ENCODE data around the gene RNF17. TPM values are rescaled to one million over a fixed set of nuclear protein-coding genes. Genes with fewer than 3 reads are reported as not detected.

Gene RNF17
- total RNA-seq, 1 experiment from 2014 or later: 0.14 TPM

DNA sequence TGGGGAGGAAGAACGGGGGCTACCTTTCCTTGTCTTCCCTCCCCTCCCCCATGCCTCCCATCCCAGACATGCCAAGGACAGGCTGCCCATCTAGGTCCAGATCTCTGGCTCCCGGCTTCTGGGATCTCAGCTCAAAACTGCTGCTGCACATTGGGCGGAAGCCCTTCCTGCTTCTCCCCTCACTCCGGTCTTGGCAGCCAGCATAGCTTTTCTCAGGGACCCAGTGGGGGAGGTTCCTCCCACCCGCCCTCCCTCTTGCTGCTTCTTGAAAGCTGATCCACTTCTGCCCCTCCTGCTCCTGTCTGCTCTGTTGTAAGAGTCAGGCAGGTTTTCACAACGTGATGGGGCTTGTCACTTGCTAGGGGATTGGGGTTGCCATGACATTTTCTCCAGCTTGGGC, 21.7 kb upstream of the RNF17 start:
- H3K27me3 ChIP-seq (replicated peaks; ENCODE audit: control insufficient read depth, insufficient read depth, low read length): no peaks in the 10 kb centered on the region
- Mint-ChIP-seq H3K4me3 (ENCODE audit: unreplicated experiment) (no peak overlapping the region), H3K36me3 (ENCODE audit: insufficient read depth, unreplicated experiment) (no peaks in the 10 kb centered on the region), H3K27me3 (ENCODE audit: insufficient read depth, unreplicated experiment) (no peaks in the 10 kb centered on the region), H3K9me3 (ENCODE audit: unreplicated experiment) (no peaks in the 10 kb centered on the region), H3K27ac (ENCODE audit: unreplicated experiment) (no peak overlapping the region), H3K4me1 (ENCODE audit: low read depth, unreplicated experiment) (no peaks in the 10 kb centered on the region)
- TF ChIP-seq, protein P1, sequence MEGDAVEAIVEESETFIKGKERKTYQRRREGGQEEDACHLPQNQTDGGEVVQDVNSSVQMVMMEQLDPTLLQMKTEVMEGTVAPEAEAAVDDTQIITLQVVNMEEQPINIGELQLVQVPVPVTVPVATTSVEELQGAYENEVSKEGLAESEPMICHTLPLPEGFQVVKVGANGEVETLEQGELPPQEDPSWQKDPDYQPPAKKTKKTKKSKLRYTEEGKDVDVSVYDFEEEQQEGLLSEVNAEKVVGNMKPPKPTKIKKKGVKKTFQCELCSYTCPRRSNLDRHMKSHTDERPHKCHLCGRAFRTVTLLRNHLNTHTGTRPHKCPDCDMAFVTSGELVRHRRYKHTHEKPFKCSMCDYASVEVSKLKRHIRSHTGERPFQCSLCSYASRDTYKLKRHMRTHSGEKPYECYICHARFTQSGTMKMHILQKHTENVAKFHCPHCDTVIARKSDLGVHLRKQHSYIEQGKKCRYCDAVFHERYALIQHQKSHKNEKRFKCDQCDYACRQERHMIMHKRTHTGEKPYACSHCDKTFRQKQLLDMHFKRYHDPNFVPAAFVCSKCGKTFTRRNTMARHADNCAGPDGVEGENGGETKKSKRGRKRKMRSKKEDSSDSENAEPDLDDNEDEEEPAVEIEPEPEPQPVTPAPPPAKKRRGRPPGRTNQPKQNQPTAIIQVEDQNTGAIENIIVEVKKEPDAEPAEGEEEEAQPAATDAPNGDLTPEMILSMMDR (IDR thresholded peaks at IDR 0.05; ENCODE audit: insufficient read depth in 1 of 2, low read depth in 1 of 2, low read length in 1 of 2, severe bottlenecking in 1 of 2, unreplicated experiment in 1 of 2): no peak
- H3K36me3 ChIP-seq (ENCODE audit: control insufficient read depth, insufficient read depth, low read length): no peaks in the 10 kb centered on the region
- H3K4me3 ChIP-seq (ENCODE audit: low read depth, low read length): no peak overlapping the region
- BruUV-seq (replicated peaks): no TSS peak
- H3K9me3 ChIP-seq: no peaks in the 10 kb centered on the region
- ChIA-PET POLR2A (interaction anchor here (0.6 kb wide), 1 partner anchor 125 kb away, joined by 3 read pairs; no protein-coding TSS in a partner anchor), CTCF (no interaction called here)
- no peak for DNase-seq
- intact Hi-C loops (cut with micrococcal nuclease; ENCODE audit: unreplicated experiment): no loop called here
- no peaks in the 10 kb centered on the region for H3K4me1 ChIP-seq

DNA sequence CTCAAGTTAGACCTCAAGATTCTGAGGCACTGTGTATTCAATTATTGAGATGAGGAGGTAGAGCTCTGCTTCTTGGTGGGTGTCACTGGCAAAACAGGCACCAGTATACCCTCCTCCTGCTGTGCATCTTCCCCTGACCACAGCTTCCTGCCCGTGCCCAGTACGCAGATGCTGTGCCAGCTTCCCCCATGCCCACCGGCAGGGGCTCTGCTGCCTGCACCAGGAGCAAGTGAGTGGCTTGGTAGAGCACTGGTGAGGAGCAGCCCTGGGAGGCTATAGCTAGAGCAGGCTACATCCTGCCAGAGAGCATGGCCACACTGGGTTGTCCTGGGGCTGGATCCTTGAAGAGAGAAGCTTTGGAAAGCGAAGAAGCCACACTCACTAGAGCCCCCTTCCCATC, 21.0 kb upstream of the RNF17 start:
- Histone ChIP-seq H3K36me3 (ENCODE audit: control insufficient read depth, insufficient read depth, low read length) (no peaks in the 10 kb centered on the region), H3K4me3 (ENCODE audit: low read depth, low read length) (no peak overlapping the region), H3K9me3 (no peaks in the 10 kb centered on the region), H3K27me3 (replicated peaks; ENCODE audit: control insufficient read depth, insufficient read depth, low read length) (no peaks in the 10 kb centered on the region), H3K4me1 (no peaks in the 10 kb centered on the region)
- Mint-ChIP-seq H3K9me3 (ENCODE audit: unreplicated experiment) (no peaks in the 10 kb centered on the region), H3K36me3 (ENCODE audit: insufficient read depth, unreplicated experiment) (no peaks in the 10 kb centered on the region), H3K4me1 (ENCODE audit: low read depth, unreplicated experiment) (no peaks in the 10 kb centered on the region), H3K27me3 (ENCODE audit: insufficient read depth, unreplicated experiment) (no peaks in the 10 kb centered on the region), H3K4me3 (ENCODE audit: unreplicated experiment) (no peak overlapping the region), H3K27ac (ENCODE audit: unreplicated experiment) (no peak overlapping the region)
- no TSS peak for BruUV-seq (replicated peaks)
- intact Hi-C loops (cut with micrococcal nuclease; ENCODE audit: unreplicated experiment): no loop called here
- TF ChIP-seq, protein P1 (IDR thresholded peaks at IDR 0.05; ENCODE audit: insufficient read depth in 1 of 2, low read depth in 1 of 2, low read length in 1 of 2, severe bottlenecking in 1 of 2, unreplicated experiment in 1 of 2): no peak
- ChIA-PET CTCF (no interaction called here), POLR2A (no interaction called here)
- DNase-seq: no peak

DNA sequence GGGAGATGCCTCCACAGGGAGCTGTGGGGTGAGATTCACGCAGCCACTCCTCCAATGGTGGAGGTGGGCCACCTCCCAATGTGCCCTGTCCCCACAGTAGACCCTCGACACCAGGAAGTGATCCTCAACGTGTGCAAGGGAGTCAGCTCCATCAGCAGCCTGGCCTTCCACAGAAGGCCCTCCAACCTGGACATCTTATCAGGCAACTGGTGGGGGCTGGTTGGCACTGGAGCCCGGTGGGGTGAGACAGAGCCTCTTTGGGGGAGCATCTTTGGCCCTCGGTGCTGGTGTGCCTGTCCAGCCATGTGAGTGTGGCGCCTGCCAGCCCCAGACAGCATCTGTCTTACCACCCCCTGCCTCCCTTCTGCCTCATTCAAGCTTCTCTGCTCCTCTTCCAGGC, 19.7 kb upstream of the RNF17 start:
- no peak for DNase-seq
- no peaks in the 10 kb centered on the region for H3K9me3 ChIP-seq
- Mint-ChIP-seq H3K27me3 (ENCODE audit: insufficient read depth, unreplicated experiment) (no peaks in the 10 kb centered on the region), H3K4me3 (ENCODE audit: unreplicated experiment) (no peak overlapping the region), H3K4me1 (ENCODE audit: low read depth, unreplicated experiment) (no peaks in the 10 kb centered on the region), H3K27ac (ENCODE audit: unreplicated experiment) (no peak overlapping the region), H3K9me3 (ENCODE audit: unreplicated experiment) (no peaks in the 10 kb centered on the region), H3K36me3 (ENCODE audit: insufficient read depth, unreplicated experiment) (no peaks in the 10 kb centered on the region)
- ChIA-PET POLR2A (no interaction called here), CTCF (no interaction called here)
- no TSS peak for BruUV-seq (replicated peaks)
- no peaks in the 10 kb centered on the region for H3K36me3 ChIP-seq (ENCODE audit: control insufficient read depth, insufficient read depth, low read length)
- H3K4me1 ChIP-seq: no peaks in the 10 kb centered on the region
- intact Hi-C loops (cut with micrococcal nuclease; ENCODE audit: unreplicated experiment): no loop called here
- TF ChIP-seq, protein P1 (IDR thresholded peaks at IDR 0.05; ENCODE audit: insufficient read depth in 1 of 2, low read depth in 1 of 2, low read length in 1 of 2, severe bottlenecking in 1 of 2, unreplicated experiment in 1 of 2): no peak
- H3K27me3 ChIP-seq (replicated peaks; ENCODE audit: control insufficient read depth, insufficient read depth, low read length): no peaks in the 10 kb centered on the region
- no peak overlapping the region for H3K4me3 ChIP-seq (ENCODE audit: low read depth, low read length)

All from Caco-2 (cell line).